ENCODE measurements around the gene MAPK1IP1L.

DNA sequence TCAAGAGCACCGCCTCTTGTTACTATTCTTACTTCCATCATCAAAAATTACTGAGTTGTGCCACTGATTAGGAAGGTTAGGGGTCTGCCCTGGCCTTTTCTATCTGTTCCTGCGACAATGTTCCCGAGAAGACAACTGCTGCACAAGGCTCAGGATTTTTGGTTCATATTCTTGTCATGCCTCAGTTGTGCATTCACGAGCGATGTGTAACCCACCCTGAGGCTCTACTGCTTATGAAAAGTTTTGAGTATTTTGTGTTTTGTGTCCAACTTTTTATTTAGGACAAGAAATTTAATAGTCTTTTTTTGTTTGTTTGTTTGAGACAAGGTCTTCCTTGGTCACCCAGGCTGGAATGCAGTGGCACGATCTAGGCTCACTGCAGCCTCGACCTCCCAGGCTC is 54.5 kb downstream of the MAPK1IP1L start:
- TF ChIP-seq STAT1 (IDR thresholded peaks at IDR 0.05; ENCODE audit: unreplicated experiment) = no peak
- no peak for TF ChIP-seq EZH2 (IDR thresholded peaks at IDR 0.05; ENCODE audit: low read depth, unreplicated experiment)
- TF ChIP-seq, protein P1, sequence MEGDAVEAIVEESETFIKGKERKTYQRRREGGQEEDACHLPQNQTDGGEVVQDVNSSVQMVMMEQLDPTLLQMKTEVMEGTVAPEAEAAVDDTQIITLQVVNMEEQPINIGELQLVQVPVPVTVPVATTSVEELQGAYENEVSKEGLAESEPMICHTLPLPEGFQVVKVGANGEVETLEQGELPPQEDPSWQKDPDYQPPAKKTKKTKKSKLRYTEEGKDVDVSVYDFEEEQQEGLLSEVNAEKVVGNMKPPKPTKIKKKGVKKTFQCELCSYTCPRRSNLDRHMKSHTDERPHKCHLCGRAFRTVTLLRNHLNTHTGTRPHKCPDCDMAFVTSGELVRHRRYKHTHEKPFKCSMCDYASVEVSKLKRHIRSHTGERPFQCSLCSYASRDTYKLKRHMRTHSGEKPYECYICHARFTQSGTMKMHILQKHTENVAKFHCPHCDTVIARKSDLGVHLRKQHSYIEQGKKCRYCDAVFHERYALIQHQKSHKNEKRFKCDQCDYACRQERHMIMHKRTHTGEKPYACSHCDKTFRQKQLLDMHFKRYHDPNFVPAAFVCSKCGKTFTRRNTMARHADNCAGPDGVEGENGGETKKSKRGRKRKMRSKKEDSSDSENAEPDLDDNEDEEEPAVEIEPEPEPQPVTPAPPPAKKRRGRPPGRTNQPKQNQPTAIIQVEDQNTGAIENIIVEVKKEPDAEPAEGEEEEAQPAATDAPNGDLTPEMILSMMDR (conservative IDR thresholded peaks at IDR 0.05; ENCODE audit: low read depth in 2 of 2) = no peak
- no peak for TF ChIP-seq JUNB (IDR thresholded peaks at IDR 0.05; ENCODE audit: unreplicated experiment)

Measured in GM23338 (cell line).